Esophagus mucosa (tissue), 1 donor: ENCODE data around the gene DIDO1. TPM values are rescaled to one million over a fixed set of nuclear protein-coding genes. Genes with fewer than 3 reads are reported as not detected.

Source experiments
- ATAC-seq: fragments of 200-7000 bp; cut with Tn5 transposase; one replicate; pipeline ENCODE4 v1.9.1; 2020
- total RNA-seq: library from RNA; stranded (reverse); gene quantifications from one replicate; pipeline ENCODE4 v1.2.4, GENCODE V29; 2023
- donor health status: DM: yes; HTN: yes; CAD: no.

The DIDO1 gene
- total RNA-seq, 1 donor from 2014 or later = 26.2 TPM

- ATAC-seq = no peak
Observed at GRCh38 chr20:62892348-62893304, 33.7 kb downstream of the DIDO1 start.

- no peak for ATAC-seq
Observed at GRCh38 chr20:62891111-62891510, 35.2 kb downstream of the DIDO1 start.

DNA sequence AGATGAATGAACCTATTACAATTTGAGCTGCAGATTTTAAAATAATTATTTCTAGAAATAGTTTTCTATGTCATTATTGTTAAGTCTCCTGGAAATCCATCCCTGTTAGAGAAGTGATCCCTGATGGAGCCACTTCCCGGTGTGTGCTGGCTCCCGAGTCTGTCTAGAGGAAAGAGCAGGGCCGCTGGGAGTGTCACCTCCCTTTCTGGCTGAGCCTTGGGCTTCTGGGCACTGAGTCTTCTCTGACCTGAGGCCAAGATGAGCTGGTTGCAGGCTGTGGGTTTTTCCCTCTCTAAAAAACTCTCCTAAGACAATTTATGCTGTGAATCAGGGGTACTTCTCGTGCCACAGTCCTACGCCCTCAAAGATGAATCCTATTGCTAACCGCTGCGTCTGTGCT lies 35.9 kb downstream of the DIDO1 start:
- no peak for ATAC-seq

DNA sequence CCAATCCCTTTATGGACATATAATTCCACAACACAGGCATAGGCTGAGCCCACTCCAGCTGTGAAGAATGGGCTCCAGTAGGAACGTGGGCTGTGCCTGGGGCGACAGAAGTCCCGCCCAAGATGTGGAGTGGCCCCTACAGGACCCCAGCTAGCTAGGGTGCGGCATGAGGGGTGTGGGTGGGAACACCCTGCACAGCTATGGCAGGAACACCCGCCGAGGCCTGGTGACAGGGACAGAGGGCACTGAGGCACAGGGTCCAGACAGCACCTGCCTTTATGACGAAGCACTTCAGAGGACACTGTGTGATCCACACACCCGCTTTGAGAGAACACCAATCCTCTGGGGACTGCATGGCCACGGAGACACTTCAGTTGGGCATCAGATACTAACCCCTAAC lies 36.4 kb downstream of the DIDO1 start:
- ATAC-seq = no peak

- no peak for ATAC-seq
Observed at GRCh38 chr20:62889411-62889810, 36.9 kb downstream of the DIDO1 start.

- ATAC-seq = no peak
Observed at GRCh38 chr20:62888910-62889309, 37.4 kb downstream of the DIDO1 start.

DNA sequence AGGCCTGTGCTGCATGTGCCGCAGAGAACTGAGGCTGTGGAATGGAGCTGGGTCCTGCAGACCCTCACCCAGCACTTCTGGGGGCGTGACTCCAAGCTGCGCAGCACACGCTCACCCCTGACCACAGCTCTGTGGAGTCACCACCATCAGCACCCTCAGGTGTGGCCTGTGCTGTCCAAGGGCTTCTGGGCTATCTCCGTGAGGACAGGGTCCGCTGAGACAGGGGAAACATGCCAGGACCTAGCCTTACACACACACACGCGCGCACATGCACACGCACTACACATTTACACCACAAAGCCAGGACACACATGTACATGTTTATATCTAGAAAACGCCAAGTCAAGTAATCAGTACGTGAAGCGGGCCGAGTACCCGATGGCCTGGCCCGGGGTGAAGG lies 37.9 kb downstream of the DIDO1 start:
- ATAC-seq = peak; percentile 28

DNA sequence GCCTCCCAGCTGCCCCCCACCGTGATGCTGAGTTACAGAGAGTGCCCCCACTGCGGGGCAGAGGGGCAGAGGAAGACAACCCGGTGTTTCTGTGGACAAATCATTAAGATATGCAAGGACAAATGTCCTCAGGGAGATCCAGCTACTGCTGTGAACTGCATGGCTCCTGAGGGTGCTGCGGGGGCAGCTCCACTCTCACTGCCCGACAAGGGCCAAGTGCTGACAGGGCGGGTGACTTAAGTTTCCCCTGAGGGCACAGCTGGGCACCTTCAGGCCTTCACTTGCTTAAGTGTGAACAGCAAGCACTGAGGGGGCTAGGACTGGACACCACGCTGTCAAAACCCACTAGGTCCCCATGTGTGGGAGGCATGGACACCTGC lies 38.5 kb downstream of the DIDO1 start:
- ATAC-seq = no peak

- peak; percentile 23 for ATAC-seq
Observed at GRCh38 chr20:62887152-62887859, 39.0 kb downstream of the DIDO1 start.

DNA sequence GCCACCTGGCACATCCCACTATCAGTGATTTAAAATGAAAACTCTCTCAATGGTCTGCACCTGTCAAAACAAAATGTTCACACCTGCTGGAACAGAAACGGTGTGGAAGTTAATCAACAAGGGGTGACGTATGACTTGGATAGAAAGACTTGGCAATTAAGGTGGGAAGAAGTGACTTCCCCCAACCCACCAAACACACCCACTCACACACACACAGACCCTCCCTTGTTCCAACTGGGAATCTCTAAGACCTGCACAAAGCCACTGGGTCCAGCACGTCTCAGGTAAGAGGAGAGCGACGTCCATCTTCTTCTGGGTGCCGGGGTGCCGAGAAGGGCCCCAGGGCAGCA lies 39.6 kb downstream of the DIDO1 start:
- ATAC-seq = no peak

GRCh38 chr20:62885896-62886708 lies 40.2 kb downstream of the DIDO1 start:
- ATAC-seq = no peak

DNA sequence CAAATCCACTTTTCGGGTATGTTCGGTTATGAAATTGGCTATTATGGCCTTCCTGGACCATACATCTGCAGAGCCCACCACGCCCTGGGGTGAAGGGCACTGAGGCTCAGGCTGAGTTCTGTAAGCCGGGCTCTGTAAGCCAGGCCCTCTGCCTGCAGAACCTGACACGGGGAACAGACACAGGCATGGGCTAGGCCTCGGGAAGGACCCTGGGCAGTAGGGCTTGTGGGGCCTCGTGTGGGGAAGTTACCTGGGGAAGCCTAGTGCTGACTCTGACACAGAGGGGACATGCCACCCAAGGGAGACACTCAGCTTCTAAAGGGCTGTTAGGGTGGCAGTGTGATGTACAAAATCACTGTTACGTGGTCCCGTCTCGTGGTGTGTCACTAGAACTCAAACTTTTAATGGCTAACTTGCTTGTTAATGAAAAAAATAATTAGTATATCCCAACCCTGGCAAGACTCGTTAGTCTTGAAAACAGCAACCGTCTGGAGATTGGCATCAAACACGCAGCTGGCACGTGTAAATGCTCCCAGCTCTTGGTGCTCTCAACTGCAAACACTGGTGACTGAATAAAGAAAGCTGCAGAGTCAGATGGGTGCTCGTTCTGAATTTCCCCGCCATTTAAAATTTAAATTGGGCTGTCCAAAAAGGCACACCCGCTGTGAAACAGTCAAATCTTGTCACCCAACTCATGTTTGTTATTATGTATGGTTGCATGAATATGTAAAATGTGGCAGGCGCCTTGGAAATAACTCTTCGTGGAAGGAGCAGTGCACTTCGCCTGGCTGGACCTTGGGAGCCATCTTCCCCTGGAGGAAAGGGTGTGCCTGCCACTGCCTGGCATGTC lies 41.0 kb downstream of the DIDO1 start:
- no peak for ATAC-seq

DNA sequence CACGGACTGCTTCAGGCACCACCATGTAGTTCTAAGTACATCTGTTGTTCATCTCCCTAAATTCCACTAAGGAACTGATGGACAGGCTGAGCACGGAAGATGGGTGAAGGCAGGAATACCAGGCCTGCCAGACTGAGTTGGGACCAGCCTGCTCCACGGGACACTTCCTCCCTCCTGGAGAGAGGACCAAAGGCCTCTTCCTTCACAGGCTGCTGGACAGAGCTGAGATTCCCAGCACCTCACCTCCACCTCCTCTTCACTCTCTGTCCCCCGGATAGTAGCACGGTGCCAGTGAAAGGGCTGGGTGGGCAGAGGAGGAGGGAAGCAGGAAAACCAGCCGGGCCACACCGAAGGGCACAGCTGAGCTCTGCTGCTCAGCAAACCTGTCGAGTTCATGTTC lies 41.7 kb downstream of the DIDO1 start:
- ATAC-seq = no peak

GRCh38 chr20:62882426-62882825 lies 43.9 kb downstream of the DIDO1 start:
- ATAC-seq = no peak

DNA sequence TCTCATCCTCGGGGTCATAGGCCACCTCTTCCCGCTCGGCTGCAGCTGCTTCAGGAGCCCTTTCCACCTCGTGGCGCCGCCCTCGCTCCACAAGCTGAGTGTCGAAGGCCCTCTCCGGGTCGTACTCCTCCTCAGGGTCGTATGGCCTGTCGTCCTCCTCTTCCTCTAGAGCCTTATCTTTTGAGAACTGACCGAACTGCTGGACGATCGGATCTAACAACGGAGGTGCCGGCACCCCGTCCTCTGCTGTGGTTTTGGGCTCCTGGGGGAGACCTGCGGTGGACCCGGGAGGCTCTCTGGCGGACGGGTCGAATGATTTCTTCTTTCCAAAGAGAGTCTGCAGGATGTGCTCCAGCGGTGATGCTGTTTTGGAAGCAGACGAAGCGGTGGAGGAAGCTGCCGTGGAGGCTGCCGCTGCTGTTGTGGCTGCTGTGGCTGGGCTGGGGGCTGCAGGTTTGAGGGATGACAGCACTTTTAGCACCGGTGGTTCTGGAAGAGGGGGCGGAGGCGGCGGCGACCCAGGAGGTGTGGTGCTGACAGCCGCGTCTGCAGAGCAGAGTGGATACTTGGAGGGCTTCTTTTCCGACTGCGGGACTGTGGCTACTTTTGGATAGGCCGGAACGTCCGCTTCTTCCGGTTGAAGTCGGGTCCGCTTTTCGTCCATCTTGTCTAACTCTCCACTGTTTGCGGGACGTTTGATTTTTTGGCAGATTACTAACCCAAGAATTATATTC lies 44.5 kb downstream of the DIDO1 start:
- ATAC-seq = no peak

DNA sequence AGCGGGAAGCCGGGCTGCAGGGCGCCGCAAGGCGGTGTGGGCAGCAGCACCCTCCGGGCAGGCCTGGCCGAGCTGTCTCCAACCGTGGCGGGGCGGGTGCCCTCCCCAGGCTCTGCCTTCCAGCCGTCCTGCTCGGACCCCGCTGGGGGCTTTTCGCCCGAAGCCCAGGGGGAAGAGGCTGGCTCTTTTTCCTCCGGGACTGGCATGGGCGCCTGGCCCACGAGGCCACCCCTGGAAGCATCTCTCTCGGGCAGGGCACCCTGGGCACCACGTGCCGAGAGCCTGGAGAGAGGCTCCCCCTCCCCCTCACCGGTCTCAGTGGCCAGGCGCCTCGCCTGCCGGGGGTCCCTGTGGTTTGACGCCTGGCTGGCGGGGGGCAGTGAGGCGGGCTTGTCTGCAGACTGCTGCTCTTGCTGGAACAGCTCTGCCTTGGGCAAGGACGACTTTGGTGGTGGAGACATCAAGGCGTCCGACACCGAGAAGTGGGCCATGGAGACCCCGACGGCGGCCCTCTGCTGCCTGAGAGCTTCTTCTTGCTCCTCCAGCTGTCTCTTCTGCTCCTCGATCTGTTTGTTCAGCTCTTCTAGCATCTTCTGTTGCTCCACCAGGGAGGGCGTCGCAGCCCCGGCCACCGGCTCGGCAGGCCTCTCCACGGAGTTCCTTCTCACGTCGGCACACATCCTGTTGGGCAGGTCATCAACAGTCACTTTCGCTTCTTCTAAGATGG lies 45.2 kb downstream of the DIDO1 start:
- no peak for ATAC-seq

DNA sequence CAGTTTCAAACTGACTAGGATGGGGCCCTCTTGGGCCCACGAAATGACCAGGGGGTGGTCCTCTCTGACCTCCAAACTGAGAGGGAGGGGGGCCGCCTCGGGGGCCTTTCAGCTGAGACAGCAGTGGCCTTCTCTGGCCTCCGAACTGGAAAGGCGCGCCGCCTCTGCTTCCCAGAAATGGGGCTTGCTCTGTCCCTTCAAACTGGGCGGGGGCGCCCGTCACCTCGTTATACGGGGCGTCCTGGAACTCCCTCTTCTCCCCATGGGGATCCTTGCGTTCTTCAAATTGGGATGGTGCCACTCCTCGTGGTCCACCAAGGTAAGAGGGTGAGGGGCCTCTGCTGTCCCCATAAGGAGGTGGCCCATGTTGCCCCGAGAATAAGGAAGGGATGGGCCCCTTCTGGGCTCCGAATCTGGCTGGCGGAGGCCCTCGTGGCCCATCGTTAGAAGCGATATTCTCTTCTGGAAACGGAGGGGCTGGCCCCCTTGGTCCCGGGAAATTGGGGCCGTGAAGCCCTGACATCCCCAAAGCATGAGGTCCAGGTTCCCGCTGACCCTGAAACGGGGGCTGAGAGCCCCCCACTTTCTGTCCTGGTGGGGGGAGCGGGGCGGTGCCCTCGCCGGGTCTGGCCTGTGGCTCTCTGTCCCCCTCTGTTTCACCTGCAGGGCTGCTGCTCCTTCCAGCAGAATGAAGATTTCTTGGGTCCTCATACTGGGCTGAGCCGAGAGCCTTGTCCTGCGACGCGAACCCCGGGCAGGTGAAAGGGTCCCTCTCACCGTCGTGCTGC lies 46.0 kb downstream of the DIDO1 start:
- no peak for ATAC-seq

GRCh38 chr20:62879275-62880146 lies 46.8 kb downstream of the DIDO1 start:
- ATAC-seq = no peak
